HG02970 (cell line): ENCODE results near the gene TSPAN19.

Experiments
- ATAC-seq: cut with Tn5 transposase; IDR thresholded peaks from one replicate; pipeline ENCODE4 v1.9.1; 2021; ENCODE audit warnings: mild to moderate bottlenecking, moderate library complexity, moderate number of reproducible peaks; ENCODE audit not compliant: unreplicated experiment, low FRiP score

TSPAN19 gene

DNA sequence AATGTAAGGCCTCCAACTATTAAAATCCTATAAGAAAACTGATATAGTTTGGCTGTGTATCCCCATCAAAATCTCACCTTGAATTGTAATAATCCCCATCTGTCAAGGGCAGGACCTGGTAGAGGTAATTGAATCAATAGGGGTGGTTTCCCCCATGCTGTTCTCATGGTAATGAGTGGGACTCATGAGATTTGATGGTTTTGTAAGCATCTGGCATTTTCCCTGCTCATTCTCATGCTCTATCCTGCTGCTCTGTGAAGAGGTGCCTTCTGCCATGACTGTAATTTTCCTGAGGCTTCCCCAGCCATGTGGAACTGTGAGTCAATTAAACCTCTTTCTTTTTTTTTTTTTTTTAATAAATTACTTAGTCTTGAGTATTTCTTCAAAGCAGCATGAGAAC, 31.9 kb downstream of the TSPAN19 start:
- no peak for ATAC-seq

DNA sequence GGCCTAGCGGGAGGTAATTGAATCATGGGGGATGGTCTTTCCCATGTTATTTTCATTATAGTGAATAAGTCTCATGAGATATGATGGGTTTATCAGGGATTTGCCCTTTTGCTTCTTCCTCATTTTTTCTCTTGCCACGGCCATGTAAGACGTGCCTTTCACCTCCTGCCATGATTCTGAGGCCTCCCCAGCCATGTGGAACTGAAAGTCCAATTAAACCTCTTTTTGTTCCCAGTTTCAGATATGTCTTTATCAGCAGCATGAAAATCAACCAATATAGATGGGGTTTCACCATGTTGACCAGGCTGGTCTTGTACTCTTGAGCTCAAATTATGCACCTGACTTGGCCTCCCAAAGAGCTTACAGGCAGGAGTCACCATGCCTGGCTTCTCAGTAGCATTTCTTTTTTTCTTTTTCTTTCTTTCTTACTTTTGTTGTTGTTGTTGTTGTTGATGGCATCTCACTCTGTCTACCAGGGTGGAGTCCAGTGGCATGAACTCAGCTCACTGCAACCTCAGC, 33.2 kb downstream of the TSPAN19 start:
- no peak for ATAC-seq

DNA sequence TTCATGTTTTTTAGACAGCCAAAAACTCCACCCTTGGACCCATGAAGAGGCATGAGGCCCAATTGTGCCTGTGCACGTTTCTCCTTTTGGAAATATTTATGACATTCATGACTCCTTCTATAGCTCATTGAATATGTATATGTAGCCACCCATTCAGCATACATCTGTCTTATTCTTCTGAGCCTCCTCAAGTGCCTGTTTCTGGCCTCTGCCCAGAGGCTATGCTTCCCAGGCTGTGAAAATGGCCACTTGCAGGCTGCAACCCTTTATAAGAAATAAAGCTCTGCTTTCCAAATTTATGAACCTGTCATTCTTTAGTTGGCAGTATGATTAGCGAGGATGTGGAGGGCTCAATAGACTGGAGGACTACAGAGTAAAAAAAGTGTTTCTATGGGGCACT, 35.3 kb downstream of the TSPAN19 start:
- no peak for ATAC-seq

DNA sequence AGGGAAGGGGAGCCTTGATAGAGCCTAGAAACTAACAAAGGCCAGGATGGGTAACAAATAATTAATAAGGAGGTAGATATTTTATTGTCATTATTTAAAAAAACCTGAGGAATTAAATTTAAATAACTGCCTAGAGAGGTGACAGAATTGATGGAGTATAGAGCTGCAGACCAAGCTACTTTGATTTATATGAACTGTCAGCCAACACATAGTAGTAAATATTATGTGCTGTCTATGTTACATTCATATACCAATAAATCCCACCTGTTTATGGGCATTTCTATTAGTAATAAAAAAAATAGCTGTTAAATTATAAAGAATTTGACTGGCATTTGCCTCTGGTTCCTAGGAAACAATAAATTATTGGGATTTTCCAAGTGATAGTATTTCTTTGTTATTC, 37.7 kb downstream of the TSPAN19 start:
- ATAC-seq = no peak

DNA sequence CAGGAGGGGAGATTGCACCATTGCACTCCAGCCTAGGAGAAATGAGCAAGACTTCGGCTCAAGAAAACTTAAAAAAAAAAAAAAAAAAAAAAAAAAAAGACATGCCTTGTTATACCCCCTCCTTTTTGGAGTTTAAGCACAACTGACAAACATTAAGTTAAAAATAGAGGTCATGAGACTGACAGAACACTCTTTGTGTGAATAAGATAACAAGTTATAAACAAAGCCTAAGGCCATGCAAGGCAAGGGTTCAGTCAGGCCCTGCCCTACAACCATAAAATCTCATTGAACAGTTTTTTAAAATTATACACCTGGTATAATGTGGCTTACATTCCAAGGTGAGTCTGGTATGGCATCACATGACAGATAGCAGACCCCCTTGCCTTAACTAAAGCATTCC, 39.3 kb downstream of the TSPAN19 start:
- ATAC-seq = no peak

DNA sequence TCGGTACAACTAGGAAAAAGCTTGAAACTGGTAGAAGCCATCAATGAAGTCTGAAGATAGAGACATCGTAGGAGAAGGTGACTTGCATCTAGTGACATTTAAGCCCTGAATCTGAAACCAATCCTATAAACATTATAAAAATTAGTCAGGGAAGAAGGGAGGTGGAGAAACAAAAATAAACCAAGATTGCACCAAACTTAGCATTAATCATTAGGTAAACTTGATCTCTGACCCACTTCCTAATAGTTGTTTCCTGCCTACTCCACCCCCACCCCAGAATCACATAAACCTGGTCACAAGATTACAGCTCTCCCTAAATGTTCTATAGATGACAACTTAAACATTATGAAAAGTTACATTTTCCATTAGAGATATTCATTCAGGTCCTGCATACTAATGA, 40.4 kb downstream of the TSPAN19 start:
- no peak for ATAC-seq

DNA sequence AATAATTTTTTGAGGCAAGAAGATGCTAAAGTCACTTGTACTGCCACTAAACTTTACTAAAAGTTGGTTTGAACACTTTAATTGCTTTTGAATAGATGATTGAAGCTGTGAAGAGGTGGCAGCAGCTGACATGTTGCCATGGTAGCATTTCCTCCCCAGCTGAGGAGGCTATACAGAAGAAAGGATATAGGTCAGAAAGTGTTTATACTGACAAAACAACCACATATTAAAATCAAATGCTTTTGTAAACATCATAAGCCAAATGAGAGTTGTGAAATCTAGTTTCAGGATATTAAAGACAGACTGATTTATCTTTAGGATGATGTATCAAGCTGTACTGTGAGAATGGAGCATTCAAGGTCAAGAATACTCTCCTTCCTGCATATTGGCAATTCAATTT, 41.7 kb downstream of the TSPAN19 start:
- no peak for ATAC-seq

DNA sequence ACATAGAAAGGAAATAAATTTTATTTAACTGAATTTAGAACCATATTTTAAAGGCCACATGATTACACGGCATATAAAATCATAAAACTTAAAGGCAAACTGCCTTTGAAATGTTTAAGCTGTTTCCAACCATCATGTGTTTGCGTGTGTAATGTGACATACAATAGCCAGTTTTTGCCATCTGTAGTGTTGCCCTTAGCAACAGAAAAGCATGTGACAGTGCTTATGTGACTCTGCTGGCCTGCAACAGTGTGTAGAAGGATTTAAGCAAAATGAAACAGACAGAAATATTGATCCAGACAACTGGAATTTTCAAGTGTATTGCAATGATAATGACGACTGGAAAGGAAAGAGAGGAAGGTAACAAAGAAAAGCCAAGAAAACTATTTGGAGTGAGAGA, 49.5 kb downstream of the TSPAN19 start:
- no peak for ATAC-seq

DNA sequence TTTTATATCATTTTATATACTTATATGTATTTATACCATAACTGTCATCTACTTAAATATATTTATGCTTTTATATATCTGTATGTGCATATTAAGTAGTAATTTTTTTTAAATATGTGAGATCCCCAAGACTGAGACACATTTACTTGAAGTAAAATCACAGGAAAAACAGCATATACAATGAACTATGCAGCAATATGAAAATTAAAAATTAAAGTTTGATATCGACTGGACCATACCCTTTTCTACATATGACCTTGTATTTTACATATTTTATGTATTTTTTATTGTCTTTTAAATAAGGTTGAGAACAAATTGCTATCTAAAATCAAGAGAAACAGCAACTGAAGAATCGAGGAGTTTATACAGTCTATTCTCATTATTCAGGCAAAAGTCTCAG, 50.0 kb downstream of the TSPAN19 start:
- no peak for ATAC-seq

DNA sequence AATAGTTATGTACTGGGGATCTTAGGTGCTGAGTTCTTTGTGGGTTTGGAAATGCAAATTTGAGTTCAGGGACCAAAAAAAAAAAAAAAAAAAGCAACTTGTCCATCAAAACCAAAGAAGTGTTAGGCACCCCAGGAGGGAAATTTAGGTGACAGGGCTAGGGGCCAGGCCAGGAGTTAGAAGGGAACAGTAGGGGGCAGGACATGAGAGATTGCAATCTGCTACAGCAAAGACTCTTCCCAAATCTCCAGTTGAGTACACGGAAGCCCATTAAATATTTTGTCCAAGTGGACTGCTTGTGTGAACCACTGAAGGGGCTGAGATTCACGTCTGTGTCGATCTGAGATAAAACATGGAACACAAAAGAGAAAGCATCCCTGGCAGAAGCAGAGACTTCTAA, 52.8 kb downstream of the TSPAN19 start:
- no peak for ATAC-seq

DNA sequence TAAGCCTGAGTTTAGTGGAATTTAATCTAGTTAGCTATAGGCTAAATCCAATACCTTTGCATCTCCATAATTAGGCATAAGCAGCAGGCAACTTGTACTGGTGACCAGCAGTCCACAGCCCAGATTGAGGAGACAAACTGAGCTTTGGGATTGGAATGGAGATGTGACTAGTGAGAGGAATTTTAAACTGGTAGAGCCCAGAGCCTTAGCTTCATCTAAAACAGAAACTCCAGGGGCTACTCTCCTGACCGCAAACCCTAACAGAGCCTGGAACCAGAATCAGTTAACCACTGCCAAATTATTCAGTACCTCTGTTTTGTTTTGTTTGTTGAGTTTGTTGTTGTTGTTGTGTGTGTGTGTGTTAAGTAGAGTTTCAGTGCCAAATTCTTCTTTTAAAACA, 53.2 kb downstream of the TSPAN19 start:
- no peak for ATAC-seq

DNA sequence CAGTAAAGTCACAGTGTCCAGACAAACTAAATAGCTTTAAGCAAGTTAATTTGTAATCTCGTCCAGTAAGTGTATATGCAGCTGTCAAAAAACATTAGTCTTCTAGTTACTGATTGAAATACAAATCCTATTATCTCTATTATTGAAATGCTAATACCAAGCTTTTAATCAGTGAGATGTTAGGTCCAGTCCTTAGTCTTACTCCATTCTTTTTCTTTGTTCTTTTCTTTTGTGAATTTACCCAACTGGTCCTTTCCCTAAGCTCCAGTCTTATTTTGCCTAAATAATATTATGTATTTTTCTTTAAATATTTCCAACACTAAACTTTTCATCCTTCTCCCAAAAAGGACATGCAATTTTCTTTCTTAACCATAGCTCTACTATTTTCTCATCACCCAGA, 57.2 kb downstream of the TSPAN19 start:
- ATAC-seq = no peak

DNA sequence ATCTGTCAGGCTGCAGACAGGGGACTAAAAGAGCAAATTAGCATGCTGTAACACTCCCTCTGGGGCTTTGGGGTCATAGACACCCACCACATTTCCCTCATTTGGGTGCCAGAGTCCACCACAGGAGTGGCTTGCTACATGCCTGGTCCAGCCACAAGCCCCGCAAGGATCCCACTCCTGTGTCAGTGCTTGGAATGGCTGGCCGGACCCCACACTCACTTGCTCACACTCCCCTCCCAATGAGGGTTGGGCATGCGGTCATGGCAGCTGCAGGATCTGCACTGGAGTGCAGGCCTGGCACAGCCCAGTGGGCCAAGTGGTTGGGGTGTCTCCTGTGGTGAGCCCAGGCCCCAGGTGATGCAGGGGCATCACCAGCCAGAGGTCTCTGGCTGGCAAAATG, 59.9 kb downstream of the TSPAN19 start:
- no peak for ATAC-seq

DNA sequence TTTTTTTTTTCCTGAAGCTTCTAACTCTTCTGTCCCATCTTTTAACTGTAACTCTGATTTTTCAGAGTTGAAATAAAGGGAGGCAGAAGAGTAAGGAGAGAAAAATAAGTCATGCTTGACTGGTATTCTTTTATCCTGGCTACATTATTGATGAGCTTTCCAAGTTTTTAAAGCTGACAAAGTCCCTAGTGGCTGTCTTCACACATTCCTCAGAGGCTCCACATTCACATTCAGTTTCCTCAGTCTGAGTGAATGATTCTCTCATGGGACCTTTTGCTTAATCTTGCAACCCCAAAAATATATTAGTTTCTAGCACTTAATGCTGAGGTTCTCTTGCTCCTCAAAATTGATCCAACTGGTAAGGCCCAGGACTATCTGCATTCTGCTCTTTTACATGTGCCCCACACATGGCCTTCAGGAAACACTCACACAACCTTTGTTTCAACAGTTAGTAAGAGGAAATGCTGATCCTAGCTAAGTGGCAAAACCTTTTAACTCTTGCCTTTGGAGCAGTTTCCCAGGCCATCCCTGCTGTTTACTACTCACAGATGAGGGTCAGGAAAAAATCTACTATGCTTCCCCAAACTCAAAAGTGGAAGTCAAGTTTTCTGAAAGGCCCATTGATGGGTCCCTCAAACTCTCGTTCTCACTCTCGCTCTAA, 61.8 kb downstream of the TSPAN19 start:
- no peak for ATAC-seq

DNA sequence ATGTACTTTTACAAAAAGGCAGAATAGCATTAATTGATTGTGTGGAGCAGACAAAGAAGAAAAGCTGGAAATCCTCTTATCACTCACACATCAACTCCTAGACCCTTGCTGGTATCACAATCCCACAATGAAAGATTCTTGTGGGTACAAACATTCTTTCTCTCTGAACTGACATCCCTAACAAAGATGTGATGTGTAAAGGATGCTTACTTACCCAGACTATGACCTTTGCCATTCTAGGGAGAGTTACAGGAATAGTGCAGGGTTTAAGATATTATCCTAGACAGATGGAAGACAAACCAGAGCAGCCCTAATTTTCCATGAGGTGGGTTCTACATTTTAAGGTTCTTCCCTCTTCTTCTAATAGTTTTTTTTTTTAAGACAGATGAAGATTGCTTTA, 63.1 kb downstream of the TSPAN19 start:
- no peak for ATAC-seq

DNA sequence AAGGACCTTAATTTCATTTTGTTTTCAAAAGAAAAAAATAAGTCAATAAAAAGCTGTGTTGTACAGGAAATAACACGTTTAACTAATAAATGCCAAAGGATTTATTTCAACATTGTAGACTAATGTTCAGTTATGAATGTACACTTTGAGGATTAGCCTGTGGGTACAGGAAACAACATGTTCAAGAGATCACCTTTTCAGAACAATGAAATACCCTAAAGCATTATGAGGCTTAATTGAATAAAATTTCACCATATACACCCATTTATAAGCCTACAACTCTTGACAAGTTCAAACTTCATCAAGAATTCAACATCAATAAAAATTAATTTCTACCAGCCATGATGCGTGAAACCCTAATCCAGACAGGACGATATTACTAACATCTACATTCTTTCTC, 66.9 kb downstream of the TSPAN19 start:
- no peak for ATAC-seq
